GM19023 (cell line): ENCODE results near the gene TSPAN3.

ENCODE experiments used
- ATAC-seq: cut with Tn5 transposase; IDR thresholded peaks from one replicate; pipeline ENCODE4 v1.9.1; 2021; ENCODE audit warnings: mild to moderate bottlenecking, moderate library complexity; ENCODE audit not compliant: unreplicated experiment

TSPAN3 gene

DNA sequence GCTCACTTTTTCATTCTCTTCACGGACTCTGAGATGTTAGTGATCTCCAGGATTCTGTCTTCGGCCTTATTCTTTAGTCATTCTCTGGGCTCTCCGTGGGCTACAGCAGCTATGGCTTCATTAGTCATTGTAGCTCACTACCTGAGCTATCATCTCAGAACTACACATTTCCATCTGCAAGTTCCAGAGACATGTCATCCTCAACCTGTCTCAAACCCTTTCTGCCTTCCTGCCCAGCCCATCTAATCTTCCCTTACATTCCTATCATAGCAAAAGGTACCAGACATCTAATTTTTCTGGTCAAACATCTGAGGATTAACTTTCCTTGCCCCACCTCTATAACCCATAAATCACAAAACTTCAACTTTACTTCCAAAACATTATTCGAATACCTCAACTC is 13.2 kb downstream of the TSPAN3 start:
- no peak for ATAC-seq

DNA sequence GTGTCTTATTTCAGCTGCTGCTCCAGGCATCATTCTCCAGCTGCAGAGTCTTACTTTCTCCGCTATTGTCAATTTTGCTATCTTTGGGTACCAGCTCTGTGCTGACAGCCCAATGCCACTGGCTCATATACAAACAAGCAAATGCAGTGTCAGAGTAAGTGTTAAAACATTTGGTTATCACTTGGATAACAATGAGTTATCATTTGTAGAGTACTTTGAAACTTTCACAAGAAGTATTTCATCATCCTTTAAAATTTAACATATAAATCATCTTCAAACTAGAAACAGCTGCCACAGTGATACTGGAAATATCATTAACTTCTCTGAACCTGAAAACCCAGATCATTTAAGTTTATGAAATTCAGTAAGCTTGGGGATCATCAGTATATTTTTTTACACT is 13.8 kb downstream of the TSPAN3 start:
- no peak for ATAC-seq

DNA sequence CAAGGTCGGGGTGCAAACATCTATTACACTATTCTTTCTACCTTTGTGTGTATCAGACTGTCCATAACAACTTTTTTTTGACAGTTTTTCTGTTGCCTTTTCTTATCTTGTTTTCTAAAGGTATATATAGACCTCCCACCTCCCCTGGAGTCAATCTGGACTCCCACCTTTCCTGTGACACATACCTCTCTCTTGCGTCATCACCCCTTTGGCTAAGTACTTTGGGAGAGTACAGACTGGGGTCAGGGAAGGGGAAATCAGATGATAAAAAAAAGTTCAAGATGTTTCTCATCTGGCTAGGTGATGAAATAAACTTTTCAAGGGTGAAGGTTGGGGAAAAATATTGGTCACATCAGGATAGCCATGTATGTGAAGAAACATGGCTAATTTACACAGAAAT is 17.2 kb downstream of the TSPAN3 start:
- ATAC-seq = no peak

DNA sequence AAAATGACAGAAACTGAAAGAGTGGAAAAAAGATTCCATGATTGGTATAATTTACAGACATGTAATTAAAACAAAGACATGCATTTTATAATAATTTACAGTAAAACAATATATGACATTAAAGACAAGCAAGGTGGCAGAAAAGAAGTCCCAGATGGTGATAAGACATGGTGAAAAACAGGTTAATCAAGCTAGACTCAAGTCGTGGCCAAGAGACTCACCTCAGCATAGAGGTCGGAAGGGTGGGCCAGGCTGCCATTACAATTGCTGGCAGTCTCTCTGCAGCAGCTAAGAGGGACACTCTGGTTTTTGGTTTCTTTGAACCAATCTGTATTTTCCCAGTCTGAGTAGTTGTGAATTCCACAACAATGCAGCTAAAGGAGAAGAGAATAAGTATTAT is 18.4 kb downstream of the TSPAN3 start:
- ATAC-seq = no peak

DNA sequence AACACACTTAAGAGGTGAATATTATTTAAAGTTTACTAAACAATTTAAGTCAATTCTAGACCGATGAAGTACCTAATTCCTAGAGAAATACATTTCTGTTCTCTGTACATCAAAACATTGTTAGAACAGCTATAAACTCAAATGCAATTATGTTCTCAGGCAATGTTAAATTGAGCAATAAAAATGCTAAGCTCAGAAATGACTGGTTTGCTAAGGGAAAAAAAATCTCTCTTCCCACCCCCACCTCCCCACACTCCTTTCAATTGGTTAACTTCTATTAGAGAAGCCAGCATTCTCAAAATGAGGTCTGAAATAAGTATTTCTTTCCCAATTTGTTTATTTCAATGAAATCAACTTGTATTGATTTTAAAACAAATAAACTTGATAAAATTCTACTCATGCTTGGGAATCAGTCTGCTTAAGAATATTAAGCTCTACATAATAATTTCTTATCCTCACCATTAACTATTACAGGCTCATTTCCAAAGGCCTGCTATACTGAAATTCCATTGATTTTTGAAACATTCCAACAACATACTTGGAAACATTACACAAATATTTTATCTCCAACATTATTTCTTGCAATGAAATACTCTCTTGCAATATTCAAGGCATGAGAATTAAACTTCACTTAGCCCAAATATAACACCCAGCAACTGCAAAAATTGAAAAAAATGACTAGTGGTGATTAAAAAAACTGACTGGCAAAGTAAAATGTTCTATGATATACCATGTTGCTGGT is 22.6 kb downstream of the TSPAN3 start:
- no peak for ATAC-seq

DNA sequence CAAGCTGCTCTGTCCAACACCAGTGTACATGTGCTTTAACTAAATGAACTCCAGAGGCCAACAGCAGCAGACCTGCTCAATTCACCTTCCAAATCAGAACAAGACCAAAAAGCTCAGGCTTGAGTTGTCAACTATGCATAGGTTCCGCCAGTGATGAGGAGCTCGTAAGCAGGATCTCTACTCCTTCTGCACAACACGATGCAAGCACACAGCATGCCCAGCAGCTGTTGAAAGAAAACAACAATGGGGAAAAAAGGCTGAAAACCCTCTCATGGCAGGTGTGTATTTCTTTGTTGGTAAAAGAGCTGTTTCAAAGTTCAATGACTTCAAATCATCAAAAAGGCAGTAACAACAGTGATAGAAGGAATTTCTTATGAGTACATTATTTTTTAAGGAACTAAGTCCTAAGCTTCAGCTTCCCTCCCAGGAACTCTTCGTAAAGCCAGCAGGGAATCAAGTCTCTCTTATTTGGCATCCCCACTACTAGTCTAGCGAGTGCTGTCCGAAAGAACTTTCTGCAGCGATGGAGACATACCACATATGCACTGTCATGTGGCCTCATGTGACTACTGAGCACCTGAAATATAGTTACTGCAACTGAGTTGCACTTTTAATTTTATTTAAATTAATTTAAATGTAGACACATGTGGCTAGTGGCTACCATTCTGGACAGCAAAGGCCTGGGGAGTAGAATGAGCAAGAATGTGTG is 24.1 kb downstream of the TSPAN3 start:
- no peak for ATAC-seq

DNA sequence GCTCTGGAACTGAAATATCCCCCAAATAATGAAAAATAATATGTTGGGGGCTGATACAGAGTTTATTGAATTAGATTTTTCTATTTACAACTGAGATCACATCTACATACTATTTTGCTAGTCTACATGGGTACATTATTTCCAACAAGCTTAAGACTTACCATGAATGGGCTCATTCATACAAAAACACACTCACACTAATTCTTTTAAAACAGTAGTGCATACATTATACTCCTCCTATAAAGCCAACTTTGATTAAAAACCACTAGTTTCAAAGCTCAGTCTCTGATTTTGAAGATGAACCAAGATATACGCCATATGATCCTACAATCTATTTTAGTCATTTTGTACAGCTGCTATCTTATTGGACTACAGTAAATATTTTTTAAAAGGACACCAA is 24.9 kb downstream of the TSPAN3 start:
- ATAC-seq = no peak

DNA sequence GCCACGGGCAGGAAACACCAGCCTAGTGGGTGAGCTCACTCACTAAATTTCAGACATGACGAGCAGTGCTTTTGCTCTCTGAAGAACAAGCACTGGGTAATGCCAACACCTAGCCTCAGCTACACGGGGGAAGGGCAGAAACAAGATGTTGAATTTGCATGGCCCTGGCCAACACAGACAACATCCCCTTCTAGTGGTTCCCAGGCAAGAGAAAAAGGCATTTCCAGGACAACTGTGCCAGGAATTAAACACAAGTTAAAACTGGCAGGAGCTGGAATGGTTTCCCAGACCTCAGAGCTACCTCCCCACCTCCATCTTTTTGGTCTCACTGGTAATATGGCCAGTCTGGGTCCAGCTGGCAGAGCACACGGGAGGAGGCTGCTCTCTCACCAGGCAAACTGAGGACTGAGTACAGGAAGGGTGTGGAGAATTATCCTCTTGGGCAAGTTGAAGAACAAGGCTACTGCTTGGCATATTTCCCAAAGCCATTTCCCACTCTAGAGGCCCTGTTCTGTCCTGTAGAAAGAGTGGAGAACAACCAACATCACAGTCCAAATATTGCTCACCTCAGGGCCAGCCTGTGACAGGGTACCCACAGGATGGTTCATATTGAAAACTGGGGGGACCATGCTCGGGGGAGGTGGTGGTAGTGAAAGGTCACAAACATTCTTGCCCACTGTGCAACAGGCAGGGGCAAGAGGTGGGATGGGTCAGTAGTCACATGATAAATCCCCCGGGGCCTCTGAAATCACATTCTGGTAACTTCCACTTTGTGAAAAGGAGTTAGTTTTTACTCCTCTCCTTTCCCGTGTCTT is 26.5 kb downstream of the TSPAN3 start:
- ATAC-seq = no peak

DNA sequence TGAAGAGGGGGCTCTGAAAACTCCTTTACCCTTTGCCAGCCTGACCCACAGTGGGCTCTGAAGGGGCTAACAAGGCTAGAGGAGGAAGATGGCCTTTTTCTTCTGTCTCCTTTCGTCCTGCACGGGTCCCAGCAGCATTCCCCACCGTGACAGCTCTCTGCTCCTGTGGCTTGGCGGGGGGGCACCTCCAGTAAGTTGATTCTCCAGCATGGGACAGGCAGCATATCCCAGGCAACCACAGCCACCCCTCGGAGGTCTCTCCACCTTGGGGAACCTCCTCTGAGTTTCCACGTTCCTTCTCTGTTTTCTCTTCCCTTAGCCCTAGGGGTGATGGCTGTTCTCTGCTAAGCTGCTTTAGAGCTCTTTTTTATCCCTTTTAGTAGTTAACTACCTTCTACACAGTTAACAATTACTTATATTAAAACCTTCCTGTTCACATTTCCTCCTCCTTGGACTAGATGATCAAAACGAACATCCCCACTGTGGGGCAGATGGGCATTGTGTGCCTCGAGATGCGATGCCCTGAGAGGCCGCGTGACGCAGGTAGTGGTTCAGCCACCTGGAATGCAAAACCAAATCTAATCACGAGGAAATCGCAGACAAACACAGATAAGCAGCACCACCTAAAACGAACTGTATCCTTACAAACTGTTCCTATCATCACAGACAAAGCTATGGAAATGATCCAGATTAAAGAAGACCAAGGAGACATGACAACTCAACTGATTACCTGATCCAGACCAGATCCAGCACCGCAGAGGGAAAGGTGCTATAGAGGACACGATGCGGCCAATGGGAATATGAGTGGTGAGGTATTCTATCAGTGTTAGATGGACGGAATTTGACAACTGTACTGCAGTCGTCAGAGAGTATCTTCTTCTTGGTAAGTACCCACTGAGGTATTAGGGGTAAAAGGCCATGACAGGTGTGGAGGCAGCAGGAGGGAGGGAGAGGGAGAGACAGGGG is 27.7 kb downstream of the TSPAN3 start:
- ATAC-seq = no peak

DNA sequence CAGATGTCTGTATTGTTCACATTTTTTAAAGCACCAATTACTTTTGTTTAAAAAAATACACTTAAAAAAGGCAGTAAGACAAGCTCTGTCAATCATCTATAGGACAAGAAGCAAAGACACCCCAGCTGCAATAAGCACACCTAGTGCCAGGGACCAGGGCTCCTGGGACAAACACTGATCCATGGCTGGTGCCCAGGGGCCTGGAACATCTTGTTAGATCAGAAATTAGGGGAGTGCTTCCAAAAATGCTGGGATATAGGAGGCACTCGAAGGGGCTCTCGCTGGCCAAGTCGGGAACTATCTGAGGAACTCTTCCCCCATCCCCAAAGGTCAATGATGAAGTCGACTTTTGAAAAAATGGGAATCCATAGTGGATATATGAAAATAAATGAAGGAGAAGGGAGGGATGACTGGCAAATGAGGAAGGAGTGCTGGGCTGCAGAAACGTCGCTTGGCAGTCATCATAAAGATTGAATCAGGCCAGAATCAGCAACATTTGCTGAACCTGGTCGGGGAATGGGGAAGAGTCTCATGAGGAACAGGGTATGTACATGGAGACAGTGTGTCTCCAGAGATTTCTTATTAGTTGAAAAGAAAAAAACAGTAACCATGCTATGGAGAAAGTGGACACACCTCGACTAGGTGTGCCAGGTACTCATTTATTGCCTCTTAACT is 28.5 kb downstream of the TSPAN3 start:
- ATAC-seq = no peak

DNA sequence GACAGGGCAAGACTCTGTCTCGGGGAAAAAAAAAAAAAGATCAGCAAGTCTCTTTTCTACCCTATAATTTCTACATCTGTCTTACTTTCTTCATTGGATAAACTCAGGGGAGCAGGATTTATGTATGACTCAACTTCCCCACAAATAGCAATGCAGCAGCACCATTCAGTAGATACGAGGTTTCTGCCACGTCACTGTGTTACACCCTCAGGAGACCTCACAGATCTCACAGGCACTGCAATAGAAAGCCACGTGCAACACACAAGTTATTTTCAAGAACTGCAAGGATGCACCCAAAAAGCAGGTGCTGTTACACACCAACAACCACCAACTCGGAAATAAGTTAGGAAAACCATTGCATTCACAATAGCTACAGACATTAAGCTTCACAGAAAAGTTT is 30.2 kb downstream of the TSPAN3 start:
- no peak for ATAC-seq

DNA sequence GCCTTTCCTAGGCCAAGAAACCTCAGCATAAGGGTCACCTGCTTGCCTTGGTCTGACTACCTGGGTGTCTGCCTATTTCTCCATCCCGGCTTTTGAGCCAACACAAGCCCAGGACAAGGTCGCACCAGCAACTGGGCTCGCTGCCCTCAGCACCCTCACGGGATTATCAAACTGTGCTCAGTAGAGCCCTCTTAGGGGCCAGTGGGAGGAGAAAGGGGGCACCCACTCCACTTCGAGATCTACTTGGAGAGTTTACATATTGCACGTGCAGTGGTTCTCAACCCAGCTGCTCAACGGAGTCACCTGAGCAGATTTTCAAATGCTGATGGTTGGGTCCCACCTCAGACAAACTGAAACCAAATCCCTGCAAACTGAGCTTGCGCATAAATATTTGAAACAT is 31.1 kb downstream of the TSPAN3 start:
- no peak for ATAC-seq

DNA sequence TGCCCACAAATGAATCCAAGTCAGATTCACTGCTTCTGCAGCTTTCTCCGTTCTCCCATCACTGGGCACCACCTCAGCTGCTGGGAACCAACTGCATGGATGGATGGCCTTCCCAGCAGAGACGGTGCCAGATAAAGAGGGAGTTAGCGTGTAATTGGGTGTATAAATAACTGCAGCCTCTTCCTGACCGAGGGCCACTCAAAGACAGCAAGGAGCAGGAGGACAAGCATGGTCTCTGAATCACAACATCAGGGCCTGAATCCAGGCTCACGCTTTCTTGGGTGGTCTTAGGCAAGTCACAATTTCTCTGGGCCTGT is 31.7 kb downstream of the TSPAN3 start:
- ATAC-seq = no peak

DNA sequence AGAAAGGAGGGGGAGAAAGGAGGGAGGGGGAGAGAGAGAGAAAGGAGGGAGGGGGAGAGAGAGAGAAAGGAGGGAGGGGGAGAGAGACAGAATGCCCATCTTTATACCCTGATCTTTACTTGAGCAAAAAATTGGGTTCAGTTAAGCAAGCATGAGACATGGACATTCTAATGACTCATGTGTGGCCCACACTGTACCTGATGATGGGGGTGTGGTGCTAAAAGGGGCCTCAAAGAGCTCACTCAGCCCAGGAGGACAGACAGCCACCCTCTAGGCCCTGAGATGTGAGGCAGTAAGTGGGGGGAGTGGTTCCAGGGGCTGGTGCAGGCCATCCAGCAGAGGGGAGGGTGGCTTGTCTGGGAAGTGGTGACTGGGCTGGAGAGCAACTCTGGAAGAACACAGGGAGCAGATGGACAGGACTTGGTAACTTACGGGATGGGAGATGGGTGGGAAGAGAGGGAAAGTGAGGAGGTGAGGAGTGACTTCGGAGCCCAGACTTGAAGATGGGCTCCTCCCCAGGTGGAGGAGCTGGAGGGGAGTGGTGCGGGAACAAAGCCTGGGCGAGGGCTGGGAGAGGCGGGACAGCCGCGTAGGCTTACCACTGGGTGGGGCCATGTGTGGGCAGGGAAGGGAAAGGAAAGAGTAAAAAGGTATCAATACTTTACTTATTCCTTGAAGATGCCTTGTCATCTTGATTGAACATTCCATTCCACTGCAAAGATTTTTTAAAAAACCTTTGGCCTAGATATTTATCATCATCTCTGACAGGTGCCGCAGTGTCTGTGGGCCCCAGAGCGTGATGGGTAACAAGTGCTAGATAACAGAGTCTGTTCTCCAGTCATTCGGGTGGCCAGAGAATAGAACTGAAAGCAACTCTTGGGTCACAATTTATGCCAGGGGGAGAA is 32.3 kb downstream of the TSPAN3 start:
- no peak for ATAC-seq

DNA sequence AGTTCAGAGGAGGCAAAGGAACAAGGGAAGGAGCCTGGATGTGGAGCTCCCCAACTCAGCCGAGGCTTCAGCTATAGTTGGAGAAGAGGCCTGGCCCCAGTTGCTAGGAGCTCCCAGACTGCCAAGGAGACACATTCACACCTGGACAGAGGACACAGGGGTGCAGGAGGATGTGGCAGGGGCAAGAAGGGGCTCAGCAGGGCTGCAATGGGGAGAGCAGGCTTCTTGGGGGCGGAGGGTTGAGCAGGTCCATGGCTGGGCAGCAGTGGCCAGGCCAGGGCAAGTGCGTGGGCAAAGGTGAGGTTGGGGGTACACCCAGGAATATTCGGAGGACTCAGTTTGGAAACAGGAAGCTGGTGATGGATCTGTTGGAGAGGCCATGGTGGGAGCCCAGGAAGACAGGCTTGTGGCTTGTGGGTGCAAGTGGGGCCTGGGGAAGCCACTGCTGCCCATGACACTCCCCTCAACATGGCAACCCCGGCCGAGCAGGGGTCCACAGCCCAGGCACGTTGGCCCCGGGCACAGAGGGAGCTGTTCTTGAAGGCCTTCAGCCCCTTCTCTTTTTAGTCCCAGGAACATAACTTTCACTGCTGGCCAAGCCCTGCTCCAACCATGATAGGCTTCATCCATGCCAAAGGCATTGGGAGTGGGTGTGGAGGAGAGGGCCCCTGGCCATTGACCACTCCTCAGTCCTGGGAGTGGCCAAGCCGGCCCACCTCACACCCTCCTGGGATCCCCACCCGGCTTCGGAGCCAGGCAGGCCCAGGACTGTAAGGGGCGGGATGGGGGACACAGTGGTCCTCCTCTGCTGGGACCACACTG is 33.3 kb downstream of the TSPAN3 start:
- no peak for ATAC-seq

DNA sequence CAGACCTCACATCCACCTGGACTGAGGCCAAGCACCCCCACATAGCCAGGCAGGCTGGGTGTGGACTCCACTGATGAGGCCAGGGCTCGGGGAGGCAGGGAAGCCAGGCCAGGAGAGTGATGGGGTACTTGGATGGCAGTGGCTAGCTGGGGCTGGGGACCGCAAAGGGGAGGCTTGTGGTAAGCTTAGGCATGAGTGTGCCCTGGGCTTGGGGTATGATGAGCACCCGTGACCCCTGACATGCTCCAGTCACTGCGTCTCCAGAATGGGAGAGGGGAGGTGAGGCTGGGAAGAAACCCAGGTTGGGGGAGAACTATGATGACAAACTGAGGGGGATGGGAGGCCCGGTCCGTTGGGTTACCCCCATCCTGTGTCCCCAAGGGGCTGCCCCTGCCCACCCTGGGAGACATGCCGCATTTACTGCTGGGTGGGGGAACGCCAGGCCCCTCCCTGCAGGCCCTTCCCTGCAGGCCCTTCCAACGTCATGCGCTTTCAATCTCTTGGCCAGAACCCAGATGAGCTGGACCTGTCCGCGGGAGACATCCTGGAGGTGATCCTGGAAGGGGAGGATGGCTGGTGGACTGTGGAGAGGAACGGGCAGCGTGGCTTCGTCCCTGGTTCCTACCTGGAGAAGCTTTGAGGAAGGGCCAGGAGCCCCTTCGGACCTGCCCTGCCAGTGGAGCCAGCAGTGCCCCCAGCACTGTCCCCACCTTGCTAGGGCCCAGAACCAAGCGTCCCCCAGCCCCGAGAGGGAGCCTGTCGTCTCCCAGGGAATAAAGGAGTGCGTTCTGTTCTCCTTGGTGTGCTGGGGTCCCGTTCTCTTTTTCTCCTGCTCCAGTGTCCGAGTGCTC is 34.1 kb downstream of the TSPAN3 start:
- ATAC-seq = no peak

DNA sequence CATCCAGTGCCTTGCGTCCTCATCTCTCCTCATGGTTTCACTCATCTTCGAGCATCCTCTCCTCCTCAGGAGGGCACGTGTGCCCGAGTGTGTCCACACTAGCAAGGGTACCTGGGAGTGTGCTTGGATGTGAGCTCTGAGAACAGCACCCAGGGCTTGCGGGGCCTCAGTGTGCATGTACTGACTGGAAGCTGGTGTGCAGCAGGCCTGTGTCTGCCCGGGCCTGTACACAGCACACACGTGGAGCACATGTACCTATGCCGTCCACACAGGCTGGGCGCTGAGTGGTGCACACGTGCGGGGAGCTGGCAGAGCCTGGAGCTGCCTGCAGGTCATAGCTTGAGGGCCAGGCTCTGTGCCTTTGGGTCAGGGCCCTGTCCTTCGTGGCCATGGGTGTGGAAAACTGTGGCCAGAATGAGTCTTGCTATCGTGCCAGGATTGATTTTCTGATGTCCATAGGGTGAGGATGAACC is 34.9 kb downstream of the TSPAN3 start:
- no peak for ATAC-seq
